ENCODE measurements around the gene ACTN4. TPM values are rescaled to one million over a fixed set of nuclear protein-coding genes. Genes with fewer than 3 reads are reported as not detected.

ACTN4 gene
- total RNA-seq, 1 experiment from 2014 or later, result 3,297 TPM

DNA sequence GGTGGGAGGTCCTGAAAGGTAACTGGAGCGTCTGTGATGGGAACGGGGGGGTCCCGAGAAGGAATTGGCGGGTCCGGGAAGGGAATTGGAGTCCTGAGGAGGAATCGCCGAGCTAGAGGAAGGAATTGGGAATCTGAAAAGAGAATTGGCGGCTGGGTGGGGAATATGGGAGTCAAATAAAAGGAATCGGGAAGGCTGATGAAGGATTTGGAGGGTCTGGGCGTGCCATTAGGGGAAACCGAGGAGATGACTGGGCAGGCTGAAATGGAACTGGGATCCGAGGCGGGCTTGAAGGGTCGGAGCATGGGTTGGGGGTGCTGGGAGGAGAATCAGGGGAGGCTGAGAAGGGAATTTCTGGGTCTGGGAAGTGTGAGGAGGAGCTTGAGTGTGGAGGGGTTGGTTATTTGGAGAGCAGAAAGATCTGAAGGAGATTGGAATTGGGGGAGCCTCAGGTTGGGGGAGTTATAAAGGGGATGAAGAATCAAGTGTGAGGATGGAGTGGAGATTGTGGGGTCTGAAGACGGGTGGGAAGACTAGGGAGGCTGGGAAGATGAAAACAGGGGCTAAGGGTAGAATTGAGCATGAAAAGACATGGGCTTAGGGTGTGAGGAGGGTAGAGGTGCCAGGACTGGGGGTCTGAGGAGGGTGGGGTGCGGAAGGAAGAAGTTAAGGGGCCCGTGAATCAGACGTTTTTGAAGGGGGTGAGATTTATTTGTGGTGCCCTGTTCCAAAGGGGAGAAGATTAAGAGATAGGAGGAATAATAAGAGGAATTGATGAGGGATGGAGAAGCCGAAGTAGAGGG lies 718 bp downstream of the ACTN4 start:
- in situ Hi-C loops (cut with HindIII; ENCODE audit: low pct_unique_long_range_greater_than_20kb, low sequenced_read_pairs), result no loop called here
- DNase-seq (ENCODE audit: low read depth, low spot score) (no peak), ATAC-seq (no peak)
- ChIA-PET CTCF (interaction anchor here (0.6 to 2.1 kb wide), 9 partner anchors 9 to 120 kb away, joined by 3 to 22 read pairs (median 3); no protein-coding TSS in a partner anchor), POLR2A (interaction anchor here (0.6 to 3.0 kb wide), 21 partner anchors 9 to 1676 kb away, joined by 3 to 23 read pairs (median 5); partner anchors contain the start of gene EIF3K)
- BruUV-seq (replicated peaks), result TSS peak; percentile 7
- H3K27ac ChIP-seq (ENCODE audit: low read length), result peak overlapping the region; percentile 96
- intact Hi-C loops (cut with micrococcal nuclease; ENCODE audit: unreplicated experiment), result no loop called here
- H3K36me3 ChIP-seq (ENCODE audit: control insufficient read depth, insufficient read depth, low read length), result no peaks in the 10 kb centered on the region
- H3K4me1 ChIP-seq (ENCODE audit: control insufficient read depth, insufficient read depth, low read length), result peaks cover 23% of the 10 kb centered on the region
- peak overlapping the region; percentile 50 to 68 for H3K4me3 ChIP-seq (ENCODE audit: low read depth in 2 of 2, low read length in 2 of 2)
- H3K27me3 ChIP-seq (ENCODE audit: control insufficient read depth, insufficient read depth, low read length), result no peaks in the 10 kb centered on the region
- no peaks in the 10 kb centered on the region for H3K9me3 ChIP-seq (ENCODE audit: control insufficient read depth, insufficient read depth, low read depth, low read length)
- TF ChIP-seq TCF7L2 (IDR thresholded peaks at IDR 0.05; ENCODE audit: low read depth, low read length), result no peak
- no peak for TF ChIP-seq POLR2AphosphoS5 (IDR thresholded peaks at IDR 0.05; ENCODE audit: low read depth, low read length)
- TF ChIP-seq, protein P1, sequence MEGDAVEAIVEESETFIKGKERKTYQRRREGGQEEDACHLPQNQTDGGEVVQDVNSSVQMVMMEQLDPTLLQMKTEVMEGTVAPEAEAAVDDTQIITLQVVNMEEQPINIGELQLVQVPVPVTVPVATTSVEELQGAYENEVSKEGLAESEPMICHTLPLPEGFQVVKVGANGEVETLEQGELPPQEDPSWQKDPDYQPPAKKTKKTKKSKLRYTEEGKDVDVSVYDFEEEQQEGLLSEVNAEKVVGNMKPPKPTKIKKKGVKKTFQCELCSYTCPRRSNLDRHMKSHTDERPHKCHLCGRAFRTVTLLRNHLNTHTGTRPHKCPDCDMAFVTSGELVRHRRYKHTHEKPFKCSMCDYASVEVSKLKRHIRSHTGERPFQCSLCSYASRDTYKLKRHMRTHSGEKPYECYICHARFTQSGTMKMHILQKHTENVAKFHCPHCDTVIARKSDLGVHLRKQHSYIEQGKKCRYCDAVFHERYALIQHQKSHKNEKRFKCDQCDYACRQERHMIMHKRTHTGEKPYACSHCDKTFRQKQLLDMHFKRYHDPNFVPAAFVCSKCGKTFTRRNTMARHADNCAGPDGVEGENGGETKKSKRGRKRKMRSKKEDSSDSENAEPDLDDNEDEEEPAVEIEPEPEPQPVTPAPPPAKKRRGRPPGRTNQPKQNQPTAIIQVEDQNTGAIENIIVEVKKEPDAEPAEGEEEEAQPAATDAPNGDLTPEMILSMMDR (IDR thresholded peaks at IDR 0.05), result no peak
- TF ChIP-seq, protein P2, sequence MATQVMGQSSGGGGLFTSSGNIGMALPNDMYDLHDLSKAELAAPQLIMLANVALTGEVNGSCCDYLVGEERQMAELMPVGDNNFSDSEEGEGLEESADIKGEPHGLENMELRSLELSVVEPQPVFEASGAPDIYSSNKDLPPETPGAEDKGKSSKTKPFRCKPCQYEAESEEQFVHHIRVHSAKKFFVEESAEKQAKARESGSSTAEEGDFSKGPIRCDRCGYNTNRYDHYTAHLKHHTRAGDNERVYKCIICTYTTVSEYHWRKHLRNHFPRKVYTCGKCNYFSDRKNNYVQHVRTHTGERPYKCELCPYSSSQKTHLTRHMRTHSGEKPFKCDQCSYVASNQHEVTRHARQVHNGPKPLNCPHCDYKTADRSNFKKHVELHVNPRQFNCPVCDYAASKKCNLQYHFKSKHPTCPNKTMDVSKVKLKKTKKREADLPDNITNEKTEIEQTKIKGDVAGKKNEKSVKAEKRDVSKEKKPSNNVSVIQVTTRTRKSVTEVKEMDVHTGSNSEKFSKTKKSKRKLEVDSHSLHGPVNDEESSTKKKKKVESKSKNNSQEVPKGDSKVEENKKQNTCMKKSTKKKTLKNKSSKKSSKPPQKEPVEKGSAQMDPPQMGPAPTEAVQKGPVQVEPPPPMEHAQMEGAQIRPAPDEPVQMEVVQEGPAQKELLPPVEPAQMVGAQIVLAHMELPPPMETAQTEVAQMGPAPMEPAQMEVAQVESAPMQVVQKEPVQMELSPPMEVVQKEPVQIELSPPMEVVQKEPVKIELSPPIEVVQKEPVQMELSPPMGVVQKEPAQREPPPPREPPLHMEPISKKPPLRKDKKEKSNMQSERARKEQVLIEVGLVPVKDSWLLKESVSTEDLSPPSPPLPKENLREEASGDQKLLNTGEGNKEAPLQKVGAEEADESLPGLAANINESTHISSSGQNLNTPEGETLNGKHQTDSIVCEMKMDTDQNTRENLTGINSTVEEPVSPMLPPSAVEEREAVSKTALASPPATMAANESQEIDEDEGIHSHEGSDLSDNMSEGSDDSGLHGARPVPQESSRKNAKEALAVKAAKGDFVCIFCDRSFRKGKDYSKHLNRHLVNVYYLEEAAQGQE (IDR thresholded peaks at IDR 0.05; ENCODE audit: insufficient read depth in 1 of 2, low read depth in 2 of 2, low read length in 1 of 2), result no peak
- TF ChIP-seq SIN3A (IDR thresholded peaks at IDR 0.05; ENCODE audit: borderline replicate concordance, insufficient read depth, low read depth, low read length), result no peak

DNA sequence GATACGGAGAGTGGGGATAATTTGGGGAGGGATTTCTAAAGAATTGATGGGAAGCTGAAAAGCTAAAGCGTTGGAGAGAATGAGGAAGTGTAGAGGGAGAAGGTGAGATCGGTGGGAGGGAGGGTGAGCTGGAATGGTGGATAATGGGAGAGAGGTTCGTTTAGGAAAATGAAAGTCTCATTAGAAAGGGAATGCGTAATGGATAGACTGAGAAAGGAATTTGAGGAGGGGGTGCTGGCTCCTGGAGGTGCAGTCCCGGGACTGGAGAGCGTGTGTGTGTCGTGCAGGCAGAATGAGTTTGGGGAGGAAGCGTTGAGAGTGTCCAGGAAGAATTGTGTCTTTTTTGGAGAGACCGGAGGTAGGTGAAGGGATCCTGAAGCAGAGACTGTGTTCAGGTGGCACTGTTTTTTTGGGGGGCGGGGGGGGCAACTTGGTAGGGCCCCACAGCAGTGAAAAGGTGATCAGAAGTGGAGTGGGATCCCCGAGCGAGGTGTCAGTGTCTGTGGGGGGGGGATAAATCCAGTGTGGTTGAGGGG lies 1.4 kb downstream of the ACTN4 start:
- in situ Hi-C loops (cut with HindIII; ENCODE audit: low pct_unique_long_range_greater_than_20kb, low sequenced_read_pairs), result no loop called here
- intact Hi-C loops (cut with micrococcal nuclease; ENCODE audit: unreplicated experiment), result no loop called here
- Histone ChIP-seq H3K27ac (ENCODE audit: low read length) (peak overlapping the region; percentile 96), H3K4me3 (ENCODE audit: low read depth in 2 of 2, low read length in 2 of 2) (peak overlapping the region; percentile 50 to 68), H3K36me3 (ENCODE audit: control insufficient read depth, insufficient read depth, low read length) (no peaks in the 10 kb centered on the region), H3K9me3 (ENCODE audit: control insufficient read depth, insufficient read depth, low read depth, low read length) (no peaks in the 10 kb centered on the region), H3K4me1 (ENCODE audit: control insufficient read depth, insufficient read depth, low read length) (peaks cover 30% of the 10 kb centered on the region), H3K27me3 (ENCODE audit: control insufficient read depth, insufficient read depth, low read length) (no peaks in the 10 kb centered on the region)
- DNase-seq (ENCODE audit: low read depth, low spot score), result no peak
- BruUV-seq (replicated peaks), result no TSS peak
- CTCF ChIA-PET, result interaction anchor here (0.6 to 1.4 kb wide), 7 partner anchors 10 to 1668 kb away, joined by 3 to 8 read pairs (median 3); partner anchors contain the start of gene SAMD4B
- POLR2A ChIA-PET, result interaction anchor here (0.5 to 3.0 kb wide), 14 partner anchors 9 to 643 kb away, joined by 3 to 23 read pairs (median 4); no protein-coding TSS in a partner anchor
- no peak for ATAC-seq
- TF ChIP-seq, protein P2 (IDR thresholded peaks at IDR 0.05; ENCODE audit: insufficient read depth in 1 of 2, low read depth in 2 of 2, low read length in 1 of 2), result no peak
- TF ChIP-seq SIN3A (IDR thresholded peaks at IDR 0.05; ENCODE audit: borderline replicate concordance, insufficient read depth, low read depth, low read length) (no peak), POLR2AphosphoS5 (IDR thresholded peaks at IDR 0.05; ENCODE audit: low read depth, low read length) (no peak), TCF7L2 (IDR thresholded peaks at IDR 0.05; ENCODE audit: low read depth, low read length) (no peak)
- TF ChIP-seq, protein P1 (IDR thresholded peaks at IDR 0.05), result no peak

All from Panc1 (cell line).